Activated CD4-positive, alpha-beta T cell treated with anti-CD3 and anti-CD28 coated beads for 1 hour (primary cell): ENCODE data around the gene BIRC2.

Source experiments
- DNase-seq: peaks from one replicate; pipeline ENCODE4 v3.0.0-alpha.2; 2020

The BIRC2 gene

DNA sequence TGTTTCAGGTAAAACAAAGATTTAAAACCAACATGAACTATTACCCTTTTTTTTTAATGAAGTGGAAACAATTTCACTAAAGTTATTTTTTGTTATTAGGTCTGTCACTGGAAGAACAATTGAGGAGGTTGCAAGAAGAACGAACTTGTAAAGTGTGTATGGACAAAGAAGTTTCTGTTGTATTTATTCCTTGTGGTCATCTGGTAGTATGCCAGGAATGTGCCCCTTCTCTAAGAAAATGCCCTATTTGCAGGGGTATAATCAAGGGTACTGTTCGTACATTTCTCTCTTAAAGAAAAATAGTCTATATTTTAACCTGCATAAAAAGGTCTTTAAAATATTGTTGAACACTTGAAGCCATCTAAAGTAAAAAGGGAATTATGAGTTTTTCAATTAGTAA is 30.9 kb downstream of the BIRC2 start:
- no peak for DNase-seq

- DNase-seq: no peak
Measured at GRCh38 chr11:102378818-102379217, 31.8 kb downstream of the BIRC2 start.

DNA sequence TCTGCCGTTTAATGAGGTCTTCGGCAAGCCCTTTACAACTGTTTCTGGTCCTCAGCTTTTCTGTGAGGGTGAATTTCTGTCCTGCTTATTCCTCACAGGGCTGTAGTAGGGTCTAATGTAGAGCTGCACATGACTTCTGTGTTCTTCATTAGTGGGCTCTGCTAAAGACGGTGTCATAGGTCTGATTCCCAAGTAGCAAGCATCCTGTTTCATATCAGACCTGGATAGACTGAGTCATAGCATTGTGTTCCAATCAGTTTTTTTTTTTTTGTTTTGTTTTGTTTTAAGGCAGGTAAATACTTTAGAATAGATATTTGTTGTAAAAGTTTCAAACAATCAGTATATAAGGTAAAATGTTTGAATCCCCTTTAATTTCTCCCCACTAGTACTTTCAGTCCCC is 35.4 kb downstream of the BIRC2 start:
- DNase-seq: no peak

- DNase-seq: no peak
Measured at GRCh38 chr11:102383839-102384238, 36.8 kb downstream of the BIRC2 start.

GRCh38 chr11:102384419-102385079 is 37.5 kb downstream of the BIRC2 start:
- DNase-seq: no peak

- no peak for DNase-seq
Measured at GRCh38 chr11:102385085-102386007, 38.3 kb downstream of the BIRC2 start.

DNA sequence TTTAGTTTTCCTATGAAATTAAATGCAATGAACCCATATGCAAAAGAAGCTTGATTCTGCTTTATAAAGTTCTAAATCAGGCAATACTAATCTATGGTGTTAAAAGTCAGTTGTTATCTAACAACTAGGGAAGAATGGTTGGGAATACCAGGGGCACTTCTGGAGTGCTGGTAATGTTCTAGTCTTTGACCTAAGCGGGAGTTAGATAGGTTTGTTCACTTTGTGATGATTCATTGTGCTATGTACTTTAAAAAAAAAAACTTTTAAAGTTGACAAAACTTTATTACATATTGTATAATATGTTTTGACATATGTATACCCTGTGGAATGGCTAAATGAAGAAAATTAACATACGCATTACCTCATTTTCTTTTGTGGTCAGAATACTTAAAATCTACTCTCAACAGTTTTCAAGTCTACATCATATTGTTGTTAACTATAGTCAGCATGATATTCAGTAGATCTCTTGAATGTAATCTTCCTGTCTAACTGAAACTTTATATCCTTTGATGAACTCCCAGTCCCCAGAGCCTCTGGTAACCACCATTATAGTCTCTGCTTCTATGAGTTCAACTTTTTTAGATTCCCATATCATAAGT is 39.2 kb downstream of the BIRC2 start:
- no peak for DNase-seq

- no peak for DNase-seq
Measured at GRCh38 chr11:102387043-102387781, 40.2 kb downstream of the BIRC2 start.

DNA sequence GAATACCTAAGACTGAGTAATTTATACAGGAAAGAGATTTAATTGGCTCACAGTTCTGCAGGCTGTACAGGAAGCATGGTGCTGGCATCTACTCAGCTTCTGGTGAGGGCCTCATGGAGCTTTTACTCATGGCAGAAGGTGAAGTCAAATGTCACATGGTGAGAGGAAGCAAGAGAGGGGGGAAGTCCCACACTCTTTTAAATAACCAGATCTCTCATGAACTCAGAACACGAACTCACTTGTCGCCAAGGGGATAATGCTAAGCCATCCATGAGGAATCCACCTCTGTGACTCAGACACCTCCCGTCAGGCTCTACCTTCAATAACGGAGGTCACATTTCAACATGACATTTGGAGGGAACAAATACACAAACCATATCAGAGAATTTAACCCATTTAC is 42.2 kb downstream of the BIRC2 start:
- no peak for DNase-seq

- DNase-seq: no peak
Measured at GRCh38 chr11:102390667-102391465, 43.9 kb downstream of the BIRC2 start.

DNA sequence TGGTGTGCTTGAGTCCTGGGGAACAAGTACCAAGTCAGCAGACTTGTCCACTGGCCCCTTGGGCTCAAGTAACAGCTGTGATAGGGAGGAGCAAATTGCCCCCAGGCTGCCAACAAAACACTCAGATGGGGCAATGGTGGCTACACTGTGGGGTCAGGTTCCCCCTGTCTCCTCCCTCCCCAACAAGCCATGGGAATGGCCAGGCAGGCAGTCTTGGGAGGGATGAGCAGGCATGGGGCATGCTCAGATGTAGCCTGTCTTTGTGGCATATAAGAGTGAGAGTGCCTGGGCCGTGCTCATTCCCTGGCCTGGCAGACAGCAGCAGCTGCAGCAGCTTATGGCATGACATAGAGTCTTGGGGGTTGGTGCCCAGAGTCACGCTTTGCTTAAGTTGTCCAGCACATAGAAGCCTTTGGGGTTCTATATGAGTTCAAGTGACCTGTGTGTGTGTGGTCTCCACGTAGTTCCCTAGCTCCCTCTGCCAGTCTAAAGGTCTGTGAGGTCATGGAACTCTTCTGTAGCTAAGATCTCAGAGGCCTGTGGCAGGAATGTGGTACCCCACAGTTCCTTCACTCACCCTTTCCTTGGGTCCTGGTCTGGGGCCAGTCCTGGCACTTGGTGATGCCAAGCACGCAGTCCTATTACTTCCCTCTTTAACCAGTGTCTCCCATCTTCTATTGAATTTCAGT is 44.7 kb downstream of the BIRC2 start:
- no peak for DNase-seq

DNA sequence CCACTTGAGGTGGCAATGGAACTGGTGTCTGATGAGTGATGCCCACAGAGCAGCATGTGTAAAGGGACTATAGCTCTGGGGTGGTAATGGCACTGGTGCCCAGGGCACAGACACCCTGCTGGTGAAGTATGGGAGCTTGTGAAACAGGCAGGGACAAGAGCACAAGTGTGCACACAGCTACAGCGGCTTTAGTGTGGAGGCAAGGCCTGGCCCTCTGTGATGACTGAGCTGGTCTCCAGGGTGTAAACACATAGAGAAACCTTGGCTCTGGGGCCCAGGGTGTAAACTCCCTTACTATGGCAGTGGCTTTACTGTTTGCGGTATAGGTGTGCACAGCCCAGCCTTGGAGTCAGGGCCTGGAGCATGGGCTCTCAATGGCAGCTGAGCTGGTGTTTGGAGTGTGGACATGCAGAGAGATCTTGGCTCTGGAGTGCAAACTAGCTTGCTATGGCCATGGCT is 46.3 kb downstream of the BIRC2 start:
- no peak for DNase-seq

DNA sequence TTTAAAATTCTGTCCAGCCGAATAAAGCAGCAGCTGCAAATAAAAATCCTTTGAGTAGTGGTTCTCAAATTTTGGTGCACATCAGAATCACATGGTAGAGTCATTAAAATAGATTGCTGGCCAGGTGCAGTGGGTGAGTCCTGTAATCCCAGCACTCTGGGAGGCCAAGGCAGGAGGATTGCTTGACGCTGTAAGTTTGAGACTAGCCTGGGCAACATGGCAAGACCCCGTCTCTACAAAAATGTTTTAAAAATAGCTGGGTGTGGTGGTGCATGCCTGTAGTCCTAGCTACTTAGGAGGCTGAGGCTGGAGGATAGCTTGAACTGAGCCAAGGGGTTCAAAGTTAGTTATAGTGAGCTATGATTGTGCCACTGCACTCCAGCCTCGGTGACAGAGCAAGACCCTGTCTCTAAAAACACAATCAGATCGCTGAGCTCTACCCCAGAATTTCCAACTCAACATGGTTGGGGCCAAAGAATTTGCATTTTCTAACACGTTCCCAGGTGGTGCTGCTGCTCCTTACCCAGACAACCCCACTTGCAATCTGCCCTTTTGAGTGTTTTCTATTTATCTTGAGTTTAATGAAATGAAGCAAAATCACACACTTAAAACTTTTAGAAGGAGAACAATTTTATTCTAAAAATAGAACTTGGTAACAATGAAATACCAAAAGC is 48.8 kb downstream of the BIRC2 start:
- no peak for DNase-seq

DNA sequence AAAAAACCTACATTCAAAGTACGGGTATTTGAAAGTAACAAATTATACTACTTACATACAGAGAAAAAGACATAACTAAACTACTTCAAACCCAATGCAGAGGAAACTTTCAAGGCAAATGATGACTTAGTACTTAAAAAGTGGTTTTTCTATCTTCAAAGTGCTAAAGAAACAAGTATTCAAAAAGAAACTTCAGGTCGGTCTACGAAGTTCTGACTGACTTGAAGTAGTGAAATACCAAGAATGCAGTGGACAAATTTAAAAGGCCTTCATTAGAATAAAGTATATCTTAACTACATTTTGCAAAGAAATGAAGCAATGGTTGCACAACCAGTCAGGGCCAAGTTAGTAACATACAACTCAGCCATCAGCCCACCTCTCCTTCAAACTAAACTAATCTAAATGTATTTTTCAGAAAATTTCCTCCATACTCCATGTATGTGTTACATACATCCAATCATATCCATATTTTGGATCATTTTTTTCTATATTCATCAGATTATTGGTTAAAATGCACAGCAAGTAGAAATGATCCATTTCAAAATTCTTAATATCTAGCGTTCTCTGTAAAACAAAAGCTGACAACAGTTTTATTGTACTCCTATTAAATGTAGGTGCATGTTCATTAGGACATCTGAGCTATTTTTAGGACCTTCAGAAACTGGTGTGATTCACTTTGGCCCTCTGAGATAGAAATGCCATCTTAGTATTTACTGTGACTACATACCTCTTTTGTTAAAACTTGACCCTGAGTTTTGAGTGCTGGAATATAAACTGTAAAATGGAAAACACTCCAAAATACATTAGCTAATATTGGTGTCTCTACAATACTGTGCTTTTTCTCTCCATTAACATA is 49.9 kb downstream of the BIRC2 start:
- DNase-seq: no peak

- DNase-seq: no peak
Measured at GRCh38 chr11:102398297-102398696, 51.3 kb downstream of the BIRC2 start.

DNA sequence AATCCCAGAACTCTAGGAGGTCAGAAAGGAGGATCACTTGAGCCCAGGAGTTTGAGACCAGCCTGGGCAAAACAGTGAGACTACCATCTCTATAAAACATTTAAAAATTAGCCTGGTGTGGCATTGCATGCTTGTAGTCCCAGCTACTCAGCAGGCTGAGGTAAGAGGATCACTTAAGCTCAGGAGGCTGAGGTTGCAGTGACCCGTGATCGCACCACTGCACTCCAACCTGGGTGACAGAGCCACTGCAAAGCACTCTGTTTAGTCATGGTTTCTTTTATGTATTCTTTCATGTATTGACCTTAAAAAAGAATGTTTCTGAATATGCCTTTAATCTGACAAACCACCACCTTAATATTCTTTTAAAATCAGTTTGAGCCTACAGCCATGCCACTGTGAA is 52.2 kb downstream of the BIRC2 start:
- no peak for DNase-seq

DNA sequence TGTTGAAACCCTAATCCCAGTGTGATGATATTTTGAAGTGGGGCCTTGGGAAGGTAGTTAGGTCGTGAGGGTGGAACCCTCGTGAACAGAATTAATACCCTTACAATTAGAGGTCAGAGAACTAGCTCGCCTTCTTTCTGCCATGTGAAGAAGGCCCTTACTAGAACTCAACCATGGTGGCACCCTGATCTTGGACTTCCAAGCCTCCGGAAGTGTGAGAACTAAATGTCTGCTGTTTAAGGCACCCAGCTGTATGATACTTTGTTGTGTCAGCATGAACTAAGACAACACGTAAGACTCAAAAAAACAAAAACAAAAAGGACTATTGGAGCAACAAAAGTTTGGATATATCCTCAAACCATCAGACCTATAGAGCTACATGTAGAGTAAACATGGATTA is 53.6 kb downstream of the BIRC2 start:
- DNase-seq: no peak

DNA sequence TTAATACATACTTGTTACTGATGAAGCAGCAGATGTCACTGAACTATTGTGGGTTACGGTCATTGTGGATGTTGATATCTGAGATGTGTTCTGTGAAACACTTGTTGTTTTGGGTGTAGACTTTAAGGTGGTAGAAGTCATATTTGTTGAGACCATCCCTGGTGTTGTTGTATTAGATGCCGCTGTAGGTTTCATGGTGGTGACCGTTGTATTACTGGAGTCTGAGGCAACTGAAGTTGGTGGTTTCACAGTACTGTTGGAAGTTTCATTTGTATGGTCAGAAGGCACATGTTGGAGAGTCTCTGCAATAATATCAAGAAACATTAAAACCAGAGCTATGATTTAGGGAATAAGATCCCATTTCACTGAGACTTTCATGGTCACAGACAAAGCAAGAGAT is 54.9 kb downstream of the BIRC2 start:
- DNase-seq: no peak

DNA sequence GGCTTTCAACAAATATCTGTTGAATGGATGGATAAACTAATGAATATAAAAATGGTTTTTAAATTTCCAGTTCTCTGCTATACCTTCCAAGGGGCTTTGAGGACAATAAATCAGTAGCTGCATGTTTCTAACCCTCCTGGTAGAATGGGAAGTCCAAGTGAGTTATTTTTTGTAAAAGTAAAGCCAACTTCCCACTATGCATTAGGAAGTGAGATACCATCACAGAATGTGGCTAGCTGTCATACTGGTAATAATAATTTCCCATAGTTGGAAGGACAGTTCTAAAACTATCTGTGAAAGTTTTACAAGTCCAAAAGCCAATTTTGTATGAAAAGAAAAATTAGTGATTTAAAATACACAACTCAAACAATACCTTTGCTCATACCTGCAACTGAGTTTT is 55.5 kb downstream of the BIRC2 start:
- no peak for DNase-seq

GRCh38 chr11:102405501-102405900 is 58.5 kb downstream of the BIRC2 start:
- no peak for DNase-seq
